Gastrocnemius medialis (tissue), 4 donors: ENCODE measurements around the gene NT5C3B. TPM values are rescaled to one million over a fixed set of nuclear protein-coding genes. Genes with fewer than 3 reads are reported as not detected.

Source experiments
- ATAC-seq, 2 donors: fragments of 150-250 bp; one replicate each; pipeline ENCODE4 v1.9.1; 2016
- DNase-seq, 2 donors: peaks; one replicate each; pipeline ENCODE4 v3.0.0-alpha.2; 2019
- H3K27ac ChIP-seq, 4 donors: fragments of 200-600 bp; sonication (generic); 1 replicate in 1 of 4; 2 replicates in 3 of 4; pipeline ENCODE4 v1.5.1; 2016 to 2018; ENCODE audit warnings: mild to moderate bottlenecking in 2 of 4, moderate library complexity in 1 of 4
- H3K27me3 ChIP-seq, 3 donors: fragments of 200-600 bp; sonication (generic) in 2 of 3; 1 replicate in 1 of 3; 2 replicates in 2 of 3; pipeline versions ENCODE4 v1.5.1 to v1.6.0; 2016 to 2019; ENCODE audit warnings: mild to moderate bottlenecking in 1 of 3, moderate library complexity in 1 of 3
- H3K36me3 ChIP-seq, 2 donors: fragments of 200-600 bp; sonication (generic) in 1 of 2; one replicate each; pipeline ENCODE4 v1.5.1; 2017 to 2018
- H3K4me1 ChIP-seq, 2 donors: fragments of 200-600 bp; sonication (generic) in 1 of 2; one replicate each; pipeline ENCODE4 v1.5.1; 2016 to 2017; ENCODE audit warnings: mild to moderate bottlenecking in 2 of 2
- H3K4me3 ChIP-seq, 4 donors: fragments of 200-600 bp; sonication (generic) in 3 of 4; 1 replicate in 1 of 4; 2 replicates in 3 of 4; pipeline ENCODE4 v1.5.1; 2016 to 2019; ENCODE audit warnings: mild to moderate bottlenecking in 2 of 4
- H3K9me3 ChIP-seq, 3 donors: fragments of 200-600 bp; sonication (generic) in 2 of 3; 1 replicate in 1 of 3; 2 replicates in 2 of 3; pipeline ENCODE4 v1.5.1; 2016 to 2019
- POLR2A ChIP-seq, 2 donors: fragments of 450-650 bp; IDR thresholded peaks; one replicate each; pipeline ENCODE4 v1.6.1; 2017; ENCODE audit warnings: antibody characterized with exemption in 2 of 2, mild to moderate bottlenecking in 2 of 2, moderate library complexity in 2 of 2
- in situ Hi-C, 4 donors: fragments of 200-750 bp; cut with MboI; loops; one replicate each; pipeline versions ENCODE4 v1.15.0 to v1.8.0; 2017; ENCODE audit warnings: low sequenced_read_pairs in 4 of 4
- intact Hi-C: fragments of 100-400 bp; cut with DNase I; formaldehyde crosslinking; loops from one replicate; pipeline ENCODE4 v1.15.1; 2023; ENCODE audit warnings: low total_unique reads
- total RNA-seq, 4 donors: library from RNA; depleted of rRNA; stranded (reverse); fragments of >200 nt; gene quantifications; one replicate each; pipeline versions ENCODE4 v1.1.0 to v1.2.3, GENCODE V29; 2016
- TF ChIP-seq, protein P1 (sequence below), 5 experiments: fragments of 450-650 bp in 3 of 5; fragments of 200-600 bp in 2 of 5; sonication (generic) in 2 of 5; IDR thresholded peaks in 4 of 5; conservative IDR thresholded peaks in 1 of 5; 1 replicate in 4 of 5; 2 replicates in 1 of 5; pipeline ENCODE4 v1.5.1; 2016 to 2019; ENCODE audit warnings: antibody characterized with exemption in 5 of 5, mild to moderate bottlenecking in 3 of 5, moderate library complexity in 3 of 5

NT5C3B gene
- total RNA-seq, 4 donors from 2014 or later, result 13.8 to 27.6 (median 23.1) TPM

GRCh38 chr17:41797377-41797776, 38.7 kb downstream of the NT5C3B start:
- no peak for TF ChIP-seq POLR2A (IDR thresholded peaks at IDR 0.05)
- TF ChIP-seq, protein P1, sequence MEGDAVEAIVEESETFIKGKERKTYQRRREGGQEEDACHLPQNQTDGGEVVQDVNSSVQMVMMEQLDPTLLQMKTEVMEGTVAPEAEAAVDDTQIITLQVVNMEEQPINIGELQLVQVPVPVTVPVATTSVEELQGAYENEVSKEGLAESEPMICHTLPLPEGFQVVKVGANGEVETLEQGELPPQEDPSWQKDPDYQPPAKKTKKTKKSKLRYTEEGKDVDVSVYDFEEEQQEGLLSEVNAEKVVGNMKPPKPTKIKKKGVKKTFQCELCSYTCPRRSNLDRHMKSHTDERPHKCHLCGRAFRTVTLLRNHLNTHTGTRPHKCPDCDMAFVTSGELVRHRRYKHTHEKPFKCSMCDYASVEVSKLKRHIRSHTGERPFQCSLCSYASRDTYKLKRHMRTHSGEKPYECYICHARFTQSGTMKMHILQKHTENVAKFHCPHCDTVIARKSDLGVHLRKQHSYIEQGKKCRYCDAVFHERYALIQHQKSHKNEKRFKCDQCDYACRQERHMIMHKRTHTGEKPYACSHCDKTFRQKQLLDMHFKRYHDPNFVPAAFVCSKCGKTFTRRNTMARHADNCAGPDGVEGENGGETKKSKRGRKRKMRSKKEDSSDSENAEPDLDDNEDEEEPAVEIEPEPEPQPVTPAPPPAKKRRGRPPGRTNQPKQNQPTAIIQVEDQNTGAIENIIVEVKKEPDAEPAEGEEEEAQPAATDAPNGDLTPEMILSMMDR (IDR thresholded peaks at IDR 0.05 in 4 of 5, conservative IDR thresholded peaks at IDR 0.05 in 1 of 5), result no peak
- in situ Hi-C loops (no loop called here), intact Hi-C loops (no loop called here)
- H3K4me3 ChIP-seq, result no peak overlapping the region
- no peak for ATAC-seq
- H3K27me3 ChIP-seq, result no peaks in the 10 kb centered on the region
- H3K36me3 ChIP-seq, result no peaks in the 10 kb centered on the region
- H3K27ac ChIP-seq, result no peak overlapping the region
- DNase-seq, result no peak
- peaks cover 5 to 11% of the 10 kb centered on the region in 2 donors for H3K4me1 ChIP-seq
- H3K9me3 ChIP-seq, result no peaks in the 10 kb centered on the region

GRCh38 chr17:41796121-41796895, 39.7 kb downstream of the NT5C3B start:
- no peaks in the 10 kb centered on the region for H3K9me3 ChIP-seq
- in situ Hi-C loops, result no loop called here
- H3K4me1 ChIP-seq, result peaks cover 4 to 9% of the 10 kb centered on the region in 2 donors
- intact Hi-C loops, result no loop called here
- H3K27me3 ChIP-seq, result no peaks in the 10 kb centered on the region
- no peak overlapping the region for H3K27ac ChIP-seq
- TF ChIP-seq, protein P1 (IDR thresholded peaks at IDR 0.05 in 4 of 5, conservative IDR thresholded peaks at IDR 0.05 in 1 of 5), result no peak
- no peak for TF ChIP-seq POLR2A (IDR thresholded peaks at IDR 0.05)
- no peak for DNase-seq
- H3K4me3 ChIP-seq, result no peak overlapping the region
- no peaks in the 10 kb centered on the region for H3K36me3 ChIP-seq
- no peak for ATAC-seq

- in situ Hi-C loops, result no loop called here
- intact Hi-C loops, result no loop called here
These were observed 41.5 kb downstream of the NT5C3B start for GRCh38 chr17:41794540-41794975.

DNA sequence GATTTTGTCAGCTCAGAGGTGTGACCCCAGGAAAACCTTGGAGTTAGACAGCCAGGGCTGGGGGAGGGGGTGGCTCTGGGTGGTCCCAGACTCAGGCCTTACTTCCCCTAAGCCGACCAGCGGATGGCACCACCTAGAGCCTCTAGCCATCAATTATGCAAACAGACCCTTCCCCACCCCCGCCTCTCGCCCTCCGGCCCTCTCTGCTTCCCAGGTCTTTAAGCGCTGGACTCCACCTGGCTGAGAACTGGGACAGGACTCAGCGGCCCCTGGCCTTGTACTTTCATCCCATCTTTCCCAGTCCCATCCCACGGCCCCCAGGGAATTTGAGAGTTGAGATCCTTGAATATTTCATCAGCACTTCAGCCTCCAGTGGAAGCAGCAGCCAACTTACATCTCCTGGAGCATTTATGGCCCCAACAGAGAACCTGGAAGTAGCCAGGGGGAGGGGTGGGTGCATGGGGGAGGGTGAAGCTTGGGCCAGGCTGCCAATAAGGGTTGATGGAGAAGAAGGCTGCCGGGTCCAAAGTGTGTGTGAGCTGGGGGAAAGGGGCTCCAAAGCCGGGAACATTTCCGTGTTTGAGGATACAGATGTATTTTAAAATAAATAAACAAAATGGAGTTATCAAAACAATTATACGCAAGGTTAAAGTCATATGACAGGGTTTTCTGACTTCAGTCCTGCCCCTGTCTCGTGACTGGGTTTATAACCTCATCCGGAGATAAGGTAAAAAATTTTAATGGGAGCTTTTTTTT, 42.1 kb downstream of the NT5C3B start:
- H3K9me3 ChIP-seq, result no peaks in the 10 kb centered on the region
- intact Hi-C loops, result no loop called here
- H3K4me3 ChIP-seq, result no peak overlapping the region
- in situ Hi-C loops, result no loop called here
- TF ChIP-seq, protein P1 (IDR thresholded peaks at IDR 0.05 in 4 of 5, conservative IDR thresholded peaks at IDR 0.05 in 1 of 5), result no peak
- no peak for TF ChIP-seq POLR2A (IDR thresholded peaks at IDR 0.05)
- DNase-seq (no peak), ATAC-seq (no peak)
- H3K4me1 ChIP-seq, result peaks cover 0 to 6% of the 10 kb centered on the region in 2 donors
- no peaks in the 10 kb centered on the region for H3K36me3 ChIP-seq
- no peak overlapping the region for H3K27ac ChIP-seq
- H3K27me3 ChIP-seq, result no peaks in the 10 kb centered on the region

More at GRCh38 chr17:41794540-41794975, 41.5 kb downstream of the NT5C3B start:
- Histone ChIP-seq H3K4me1 (peaks cover 0 to 6% of the 10 kb centered on the region in 2 donors), H3K36me3 (no peaks in the 10 kb centered on the region), H3K27ac (no peak overlapping the region), H3K27me3 (no peaks in the 10 kb centered on the region), H3K9me3 (no peaks in the 10 kb centered on the region), H3K4me3 (no peak overlapping the region)
- ATAC-seq (no peak), DNase-seq (no peak)
- TF ChIP-seq, protein P1 (IDR thresholded peaks at IDR 0.05 in 4 of 5, conservative IDR thresholded peaks at IDR 0.05 in 1 of 5), result no peak
- no peak for TF ChIP-seq POLR2A (IDR thresholded peaks at IDR 0.05)
